ENCODE measurements around the gene PRKAG1.
"Not testable (repeated sequence)": the region's sequence is repeated elsewhere in the genome, so short reads cannot be mapped to it uniquely, and the experiment has no call there.

Gene PRKAG1

DNA sequence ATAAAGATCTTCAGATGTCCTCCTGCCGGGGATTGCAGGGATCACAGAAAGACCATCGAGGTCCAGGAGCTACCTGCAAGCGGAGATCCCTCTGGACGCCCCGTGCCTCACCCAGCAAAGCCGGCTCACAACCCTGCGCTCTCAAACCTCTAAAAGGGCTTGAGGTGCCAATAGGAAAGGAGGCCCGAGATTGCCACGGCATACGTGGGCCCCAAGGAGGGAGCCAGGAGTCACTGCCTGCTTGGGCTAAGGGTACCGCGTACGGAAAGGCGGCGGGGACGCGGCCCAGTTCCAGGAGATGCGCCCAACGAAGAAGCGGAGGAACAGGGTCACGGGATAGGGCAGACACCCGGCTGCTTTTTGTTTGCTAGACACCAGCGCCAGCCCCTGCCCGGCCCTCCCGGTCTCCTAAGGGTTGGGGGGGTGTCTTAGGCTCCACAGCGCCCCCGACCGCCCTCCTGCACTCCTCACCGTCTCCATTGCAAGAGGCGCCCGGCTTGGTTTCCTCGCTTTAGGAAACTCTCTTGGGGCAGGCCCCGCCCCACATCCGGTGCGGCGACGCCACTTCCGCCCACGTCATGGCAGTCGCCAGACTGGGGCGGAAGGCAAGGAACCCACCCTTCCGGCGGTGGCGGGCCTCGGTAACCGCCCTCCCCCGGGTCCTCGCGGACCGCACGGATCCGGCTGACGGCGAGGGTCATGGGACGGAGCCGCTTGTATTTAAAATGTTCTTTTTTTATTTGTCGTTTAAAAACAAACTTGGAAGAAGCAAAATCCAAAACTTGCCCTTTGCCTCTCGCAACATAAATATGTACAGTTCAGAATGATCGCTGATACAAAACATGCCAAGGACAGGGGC, at the start of gene PRKAG1:
Gene PRKAG1, minus strand, starts transcription at position 516 of the 859 bp plus-strand sequence. Its CDS starts 36 bp downstream, at position 480.
- peak; percentile 99 for DNase-seq (ENCODE audit: low read depth, low spot score)

DNA sequence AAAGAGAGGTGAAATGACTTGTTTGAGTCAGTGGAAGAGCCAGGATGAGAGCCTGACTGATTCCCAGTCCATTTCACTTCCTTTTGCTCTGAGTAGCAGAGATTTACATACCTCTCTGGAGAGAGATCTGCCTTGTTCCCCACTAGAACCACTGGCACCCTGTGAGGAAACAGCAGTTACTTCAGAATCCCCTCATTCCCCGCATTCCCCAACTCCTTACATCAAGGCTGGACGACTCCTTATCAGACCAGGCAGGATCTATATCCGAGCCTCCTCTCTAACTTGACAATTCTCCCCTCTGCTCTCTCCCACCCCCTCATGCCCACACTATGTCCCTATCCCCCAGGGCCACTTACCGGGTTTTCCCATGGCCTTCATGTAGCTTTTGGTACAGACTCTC, 47.5 kb upstream of the PRKAG1 start:
- DNase-seq (ENCODE audit: low read depth, low spot score), result no peak

DNA sequence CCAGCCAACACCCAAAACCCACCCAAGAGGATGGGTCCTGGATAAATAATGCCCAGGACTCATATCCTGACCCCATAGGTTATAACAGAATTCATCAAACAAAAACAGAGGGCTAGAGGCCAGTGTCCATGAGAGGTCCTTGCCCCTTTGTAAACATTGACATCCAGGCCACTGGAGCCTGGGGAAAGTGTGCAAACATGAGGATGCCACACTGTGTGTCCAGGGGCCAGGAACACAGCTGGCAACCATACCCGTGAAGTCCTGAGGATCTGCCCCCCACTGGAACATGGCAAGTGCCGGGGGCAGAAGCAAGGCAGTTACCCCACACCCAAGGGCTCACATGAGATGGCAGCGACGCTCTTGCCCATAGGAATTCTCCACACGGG, 46.2 kb upstream of the PRKAG1 start:
- DNase-seq (ENCODE audit: low read depth, low spot score), result no peak

GRCh38 chr12:49061916-49062315, 43.3 kb upstream of the PRKAG1 start:
- DNase-seq (ENCODE audit: low read depth, low spot score), result not testable (repeated sequence)

DNA sequence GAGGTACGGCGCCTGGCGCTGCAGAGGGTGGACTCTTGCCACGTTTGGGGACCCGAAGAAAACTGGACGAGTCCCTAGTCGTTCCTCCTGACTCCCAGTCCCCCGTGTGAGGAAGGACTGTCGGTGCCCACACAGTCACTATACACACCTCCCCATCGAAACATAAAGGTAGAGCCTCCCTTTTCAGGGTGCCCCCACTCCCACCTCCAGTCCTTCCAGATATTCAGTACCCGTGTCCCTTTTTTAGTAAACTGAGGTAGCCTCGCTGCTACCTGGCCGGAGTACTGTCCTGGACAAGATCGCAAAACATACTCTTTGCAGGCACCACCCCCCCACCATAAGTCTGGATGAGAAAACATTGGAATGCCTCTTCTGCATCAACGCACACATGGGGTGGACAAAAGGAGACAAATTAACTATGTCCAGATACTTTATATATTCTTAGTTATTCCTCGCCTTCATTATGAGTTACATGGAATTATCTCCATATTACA, 42.6 kb upstream of the PRKAG1 start:
- no peak for DNase-seq (ENCODE audit: low read depth, low spot score)

GRCh38 chr12:49060237-49061156, 41.9 kb upstream of the PRKAG1 start, which contains the start of gene KMT2D:
Gene KMT2D, minus strand, starts transcription at chr12:49060794. Its CDS starts 5,470 bp downstream, at chr12:49055324.
- peak; percentile 95 for DNase-seq (ENCODE audit: low read depth, low spot score)

GRCh38 chr12:49059299-49060171, 41.0 kb upstream of the PRKAG1 start:
- DNase-seq (ENCODE audit: low read depth, low spot score), result peak; percentile 57

- peak; percentile 18 for DNase-seq (ENCODE audit: low read depth, low spot score)
Measured at GRCh38 chr12:49059045-49059298, 40.4 kb upstream of the PRKAG1 start.

GRCh38 chr12:49058366-49059044, 39.9 kb upstream of the PRKAG1 start:
- DNase-seq (ENCODE audit: low read depth, low spot score), result peak; percentile 5

- no peak for DNase-seq (ENCODE audit: low read depth, low spot score)
Measured at GRCh38 chr12:49057888-49058287, 39.3 kb upstream of the PRKAG1 start.

DNA sequence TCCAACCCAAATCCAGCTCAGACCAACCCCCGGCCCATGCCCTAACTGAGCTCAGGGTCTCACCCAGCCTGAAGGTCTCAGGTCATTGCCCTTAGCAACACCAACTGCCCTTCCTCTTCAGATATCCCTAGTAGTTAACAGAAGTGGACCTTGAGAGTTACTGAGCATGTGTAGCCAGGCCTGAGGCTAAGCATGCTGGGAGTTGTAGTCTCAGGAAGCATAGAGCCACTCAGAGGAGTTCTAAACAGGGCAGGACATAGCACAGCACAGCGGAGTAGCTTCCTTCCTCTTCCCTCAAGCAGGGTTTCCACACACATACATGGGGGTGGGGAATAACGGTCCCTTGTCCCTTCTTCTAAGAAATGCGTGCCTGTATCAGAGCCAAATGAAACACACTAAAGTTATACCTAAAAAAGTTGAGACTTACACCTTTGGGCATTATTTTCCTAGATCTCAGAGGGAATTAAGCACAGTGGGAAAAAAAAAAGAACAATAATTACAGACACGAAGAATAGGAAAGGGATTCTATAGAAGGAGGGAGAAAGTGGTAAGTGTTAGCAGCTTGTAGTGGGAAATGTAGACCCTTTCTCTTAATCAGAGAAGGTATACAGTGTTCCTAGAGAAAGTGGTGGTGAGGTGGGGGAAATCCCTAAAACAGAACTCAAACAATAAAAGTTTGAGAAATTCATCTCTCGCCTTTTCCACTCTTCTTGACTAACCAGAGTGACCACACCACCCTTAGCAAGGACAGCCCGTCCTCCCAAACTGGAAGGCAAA, 37.6 kb upstream of the PRKAG1 start:
- peak; percentile 65 for DNase-seq (ENCODE audit: low read depth, low spot score)

DNA sequence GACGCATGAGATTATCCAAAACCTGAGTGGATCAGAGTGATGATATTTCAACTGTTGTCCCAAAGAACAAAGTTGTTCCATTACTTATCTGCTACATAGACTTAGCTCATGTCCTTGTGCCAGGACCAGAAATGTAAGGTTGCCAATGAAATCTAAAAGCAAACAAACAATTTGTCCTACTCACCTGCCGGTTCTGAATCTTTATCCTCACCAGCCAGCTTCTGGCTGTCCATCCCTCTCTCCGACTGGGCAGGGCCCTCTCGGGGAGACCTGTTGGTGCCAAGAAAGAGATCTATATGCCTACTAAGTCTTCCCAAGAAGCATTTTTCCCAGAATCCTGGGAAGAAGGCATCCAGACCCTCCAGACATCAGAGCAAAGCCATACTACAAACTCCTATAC, 36.5 kb upstream of the PRKAG1 start:
- no peak for DNase-seq (ENCODE audit: low read depth, low spot score)

GRCh38 chr12:49054524-49054923, 35.9 kb upstream of the PRKAG1 start:
- no peak for DNase-seq (ENCODE audit: low read depth, low spot score)

GRCh38 chr12:49054096-49054495, 35.5 kb upstream of the PRKAG1 start:
- no peak for DNase-seq (ENCODE audit: low read depth, low spot score)

GRCh38 chr12:49052451-49053208, 34.1 kb upstream of the PRKAG1 start:
- DNase-seq (ENCODE audit: low read depth, low spot score), result no peak

DNA sequence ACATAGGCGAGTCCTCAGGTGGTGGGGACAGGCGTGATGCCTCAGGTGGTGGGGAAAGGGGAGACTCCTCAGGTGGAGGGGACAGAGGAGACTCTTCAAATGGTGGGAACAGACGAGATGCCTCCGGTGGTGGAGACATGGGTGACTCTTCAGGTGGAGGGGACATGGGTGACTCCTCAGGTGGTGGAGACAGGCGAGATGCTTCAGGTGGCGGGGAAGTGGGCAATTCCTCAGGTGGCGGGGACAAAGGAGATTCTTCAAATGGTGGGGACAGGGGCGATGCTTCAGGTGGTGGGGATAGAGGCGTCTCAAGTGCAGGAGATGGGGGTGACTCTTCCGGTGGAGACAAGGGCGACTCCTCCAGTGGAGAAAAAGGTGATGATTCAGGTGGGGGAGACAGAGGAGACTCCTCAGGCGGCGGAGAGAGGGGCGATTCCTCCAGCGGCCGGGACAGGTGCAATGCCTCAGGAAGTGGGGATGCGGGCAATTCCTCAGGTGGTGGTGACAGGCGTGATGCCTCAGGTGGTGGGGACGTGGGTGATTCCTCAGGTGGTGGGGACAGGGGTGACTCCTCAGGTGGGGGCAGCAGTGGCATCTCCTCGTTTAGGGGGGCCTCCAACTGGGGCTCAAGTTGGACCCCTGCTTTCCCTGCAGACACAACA, 33.3 kb upstream of the PRKAG1 start:
- DNase-seq (ENCODE audit: low read depth, low spot score), result no peak

DNA sequence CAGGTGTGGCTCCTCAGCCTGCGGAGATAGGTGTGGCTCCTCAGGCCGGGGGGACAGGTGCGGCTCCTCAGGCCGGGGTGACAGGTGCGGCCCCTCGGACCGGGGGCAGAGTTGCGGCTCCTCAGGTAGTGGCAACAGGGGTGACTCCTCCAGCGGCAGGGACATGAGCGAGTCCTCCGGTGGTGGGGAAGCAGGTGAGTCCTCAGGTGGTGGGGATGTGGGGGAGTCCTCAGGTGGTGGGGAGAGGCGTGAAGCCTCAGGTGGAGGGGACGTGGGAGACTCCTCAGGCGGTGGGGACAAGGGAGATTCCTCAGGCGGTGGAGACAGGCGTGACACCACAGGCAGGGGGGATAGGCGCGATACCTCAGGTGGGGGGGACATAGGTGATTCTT, 32.8 kb upstream of the PRKAG1 start:
- no peak for DNase-seq (ENCODE audit: low read depth, low spot score)

- no peak for DNase-seq (ENCODE audit: low read depth, low spot score)
Measured at GRCh38 chr12:49050507-49051372, 32.2 kb upstream of the PRKAG1 start.

Measured in ELF-1 (cell line).